OCI-LY1 (cell line): Measurements from ENCODE around the gene L1CAM.

Experiments
- H2AFZ ChIP-seq: fragments of 200-600 bp; sonication (generic), shearing (Covaris generic); 2 replicates; pipeline ENCODE4 v1.6.0; 2014; ENCODE audit warnings: antibody characterized with exemption, mild to moderate bottlenecking, low read length
- H3F3A ChIP-seq: fragments of 200-600 bp; sonication (generic), shearing (Covaris generic); 2 replicates; pipeline ENCODE4 v1.6.0; 2014; ENCODE audit warnings: mild to moderate bottlenecking, antibody characterized with exemption, low read length, moderate library complexity; ENCODE audit not compliant: insufficient read depth
- H3K27ac ChIP-seq: fragments of 200-600 bp; sonication (generic); 2 replicates; pipeline ENCODE4 v1.5.1; 2014; ENCODE audit warnings: low read length, mixed run types, mild to moderate bottlenecking, low read depth; ENCODE audit not compliant: poor library complexity, severe bottlenecking
- H3K27me3 ChIP-seq: fragments of 200-600 bp; sonication (generic); 2 replicates; pipeline ENCODE4 v1.6.0; 2014; ENCODE audit warnings: antibody characterized with exemption, mild to moderate bottlenecking, low read length, moderate library complexity; ENCODE audit not compliant: insufficient read depth
- H3K36me3 ChIP-seq: fragments of 200-600 bp; sonication (generic); 2 replicates; pipeline ENCODE4 v1.6.1; 2014; ENCODE audit warnings: mild to moderate bottlenecking, antibody characterized with exemption, low read length, moderate library complexity, mixed read lengths; ENCODE audit not compliant: insufficient read depth
- H3K4me1 ChIP-seq: fragments of 200-600 bp; sonication (generic); 2 replicates; pipeline ENCODE4 v1.5.1; 2014; ENCODE audit warnings: mild to moderate bottlenecking, low read length, moderate library complexity; ENCODE audit not compliant: insufficient read depth, severe bottlenecking
- H3K4me2 ChIP-seq: fragments of 200-600 bp; sonication (generic), shearing (Covaris generic); 2 replicates; pipeline ENCODE4 v1.6.1; 2014; ENCODE audit warnings: low read length
- H3K4me3 ChIP-seq: fragments of 200-600 bp; sonication (generic); 2 replicates; pipeline ENCODE4 v1.5.1; 2014; ENCODE audit warnings: low read length, low read depth, mild to moderate bottlenecking, mixed read lengths; ENCODE audit not compliant: poor library complexity, severe bottlenecking
- H3K79me2 ChIP-seq: fragments of 200-600 bp; shearing (Covaris generic); 2 replicates; pipeline ENCODE4 v1.6.1; 2016; ENCODE audit warnings: mixed run types, low read length, mixed read lengths; ENCODE audit not compliant: insufficient read depth
- H3K9ac ChIP-seq: fragments of 200-600 bp; sonication (generic), shearing (Covaris generic); 2 replicates; pipeline ENCODE4 v1.6.1; 2014; ENCODE audit warnings: mild to moderate bottlenecking, low read length, mixed read lengths
- H3K9me2 ChIP-seq: fragments of 200-600 bp; sonication (generic), shearing (Covaris generic); 2 replicates; pipeline ENCODE4 v1.6.1; 2014; ENCODE audit warnings: low read depth, mild to moderate bottlenecking, low read length, mixed read lengths
- H3K9me3 ChIP-seq: fragments of 200-600 bp; shearing (Covaris generic); 2 replicates; pipeline ENCODE4 v1.6.1; 2014; ENCODE audit warnings: low read length, mixed read lengths
- H4K20me1 ChIP-seq: fragments of 200-600 bp; sonication (generic), shearing (Covaris generic); 2 replicates; pipeline ENCODE4 v1.6.0; 2016; ENCODE audit warnings: mild to moderate bottlenecking, low read length; ENCODE audit not compliant: insufficient read depth
- EZH2 ChIP-seq: fragments of 200-600 bp; sonication (generic), shearing (Covaris generic); IDR thresholded peaks from 2 replicates; pipeline ENCODE4 v1.8.0; 2017; ENCODE audit warnings: borderline replicate concordance, mixed run types, mild to moderate bottlenecking, antibody characterized with exemption, low read length, moderate library complexity, mixed read lengths
- TF ChIP-seq, protein P1 (sequence below): fragments of 200-600 bp; sonication (generic), shearing (Covaris generic); IDR thresholded peaks from 2 replicates; pipeline ENCODE4 v1.5.1; 2017; ENCODE audit warnings: mild to moderate bottlenecking, antibody characterized with exemption, low read length, moderate library complexity, mixed read lengths

L1CAM gene

DNA sequence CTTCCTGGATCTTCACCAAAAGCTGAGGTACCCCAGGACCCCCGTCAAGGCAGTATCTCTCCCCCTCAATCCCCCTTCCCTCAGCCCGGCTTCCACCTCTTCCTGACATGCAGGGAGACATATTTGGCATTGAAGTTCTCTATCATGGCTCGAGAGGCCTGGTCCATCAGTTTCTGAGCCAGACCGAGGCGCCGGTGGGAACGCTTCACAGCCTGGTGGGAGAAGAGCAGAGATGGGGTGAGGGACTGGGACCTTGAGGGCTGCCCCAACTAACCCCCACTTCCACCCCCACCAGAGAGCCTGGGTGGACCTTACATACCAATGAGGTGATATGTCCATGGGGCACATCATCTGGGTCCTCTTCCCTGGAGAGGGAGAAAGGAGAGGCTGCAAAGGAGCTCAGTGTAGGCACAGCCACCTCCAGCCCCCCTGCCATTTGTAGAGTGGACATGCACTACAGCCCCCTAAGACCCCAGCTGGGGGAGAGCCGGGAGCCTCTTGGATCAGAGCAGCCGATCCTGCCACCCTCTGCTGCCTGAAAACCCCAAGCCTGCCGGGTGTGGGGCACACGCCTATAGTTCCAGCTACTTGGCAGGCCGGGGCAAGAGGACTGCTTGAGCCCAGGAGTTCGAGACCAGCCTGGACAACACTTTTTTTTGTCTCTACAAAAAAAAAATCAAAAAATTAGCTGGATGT is 46.4 kb upstream of the L1CAM start:
- no peaks in the 10 kb centered on the region for H3K27me3 ChIP-seq
- no peak overlapping the region for H3K9ac ChIP-seq
- H3K9me2 ChIP-seq, result no peaks in the 10 kb centered on the region
- peaks cover 27% of the 10 kb centered on the region; the same call in 1 of the 2 replicates for H3K36me3 ChIP-seq
- H3K4me2 ChIP-seq, result no peak overlapping the region
- no peak overlapping the region for H3K27ac ChIP-seq
- no peaks in the 10 kb centered on the region for H3K79me2 ChIP-seq
- TF ChIP-seq, protein P1, sequence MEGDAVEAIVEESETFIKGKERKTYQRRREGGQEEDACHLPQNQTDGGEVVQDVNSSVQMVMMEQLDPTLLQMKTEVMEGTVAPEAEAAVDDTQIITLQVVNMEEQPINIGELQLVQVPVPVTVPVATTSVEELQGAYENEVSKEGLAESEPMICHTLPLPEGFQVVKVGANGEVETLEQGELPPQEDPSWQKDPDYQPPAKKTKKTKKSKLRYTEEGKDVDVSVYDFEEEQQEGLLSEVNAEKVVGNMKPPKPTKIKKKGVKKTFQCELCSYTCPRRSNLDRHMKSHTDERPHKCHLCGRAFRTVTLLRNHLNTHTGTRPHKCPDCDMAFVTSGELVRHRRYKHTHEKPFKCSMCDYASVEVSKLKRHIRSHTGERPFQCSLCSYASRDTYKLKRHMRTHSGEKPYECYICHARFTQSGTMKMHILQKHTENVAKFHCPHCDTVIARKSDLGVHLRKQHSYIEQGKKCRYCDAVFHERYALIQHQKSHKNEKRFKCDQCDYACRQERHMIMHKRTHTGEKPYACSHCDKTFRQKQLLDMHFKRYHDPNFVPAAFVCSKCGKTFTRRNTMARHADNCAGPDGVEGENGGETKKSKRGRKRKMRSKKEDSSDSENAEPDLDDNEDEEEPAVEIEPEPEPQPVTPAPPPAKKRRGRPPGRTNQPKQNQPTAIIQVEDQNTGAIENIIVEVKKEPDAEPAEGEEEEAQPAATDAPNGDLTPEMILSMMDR, result no peak
- TF ChIP-seq EZH2, result no peak
- no peak overlapping the region for H3K4me3 ChIP-seq
- H3K4me1 ChIP-seq, result peaks cover 24% of the 10 kb centered on the region
- H3F3A ChIP-seq, result no peaks in the 10 kb centered on the region
- H4K20me1 ChIP-seq, result no peaks in the 10 kb centered on the region
- no peaks in the 10 kb centered on the region for H3K9me3 ChIP-seq
- no peak overlapping the region for H2AFZ ChIP-seq

DNA sequence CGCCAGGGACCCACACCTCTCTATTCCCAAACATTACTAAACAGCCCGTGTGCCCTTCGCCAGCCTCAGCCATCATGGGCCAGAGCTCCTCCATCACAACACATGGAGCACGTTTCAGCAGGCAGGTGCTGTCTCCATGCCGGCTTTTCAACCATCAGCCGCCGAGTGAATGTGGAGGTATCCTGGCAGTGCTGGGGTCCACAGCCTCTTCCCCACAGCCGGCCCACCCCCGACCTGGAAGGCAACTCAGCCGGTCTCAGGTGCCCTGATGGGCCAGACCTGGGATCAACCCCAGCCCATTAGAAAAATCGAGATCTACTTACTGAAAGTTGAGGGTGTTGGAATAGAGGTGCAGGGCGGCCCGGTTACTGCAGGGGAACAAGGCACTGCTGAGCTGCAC is 45.8 kb upstream of the L1CAM start:
- no peak overlapping the region for H3K4me2 ChIP-seq
- H3F3A ChIP-seq, result no peaks in the 10 kb centered on the region
- no peak overlapping the region for H3K27ac ChIP-seq
- H3K9me2 ChIP-seq, result no peaks in the 10 kb centered on the region
- peaks cover 30% of the 10 kb centered on the region for H3K4me1 ChIP-seq
- H3K4me3 ChIP-seq, result no peak overlapping the region
- H3K9ac ChIP-seq, result no peak overlapping the region
- H3K9me3 ChIP-seq, result no peaks in the 10 kb centered on the region
- H3K79me2 ChIP-seq, result no peaks in the 10 kb centered on the region
- TF ChIP-seq, protein P1, result no peak
- no peak for TF ChIP-seq EZH2
- H4K20me1 ChIP-seq, result no peaks in the 10 kb centered on the region
- H3K27me3 ChIP-seq, result no peaks in the 10 kb centered on the region
- H3K36me3 ChIP-seq, result peaks cover 27% of the 10 kb centered on the region; the same call in 1 of the 2 replicates
- H2AFZ ChIP-seq, result no peak overlapping the region

DNA sequence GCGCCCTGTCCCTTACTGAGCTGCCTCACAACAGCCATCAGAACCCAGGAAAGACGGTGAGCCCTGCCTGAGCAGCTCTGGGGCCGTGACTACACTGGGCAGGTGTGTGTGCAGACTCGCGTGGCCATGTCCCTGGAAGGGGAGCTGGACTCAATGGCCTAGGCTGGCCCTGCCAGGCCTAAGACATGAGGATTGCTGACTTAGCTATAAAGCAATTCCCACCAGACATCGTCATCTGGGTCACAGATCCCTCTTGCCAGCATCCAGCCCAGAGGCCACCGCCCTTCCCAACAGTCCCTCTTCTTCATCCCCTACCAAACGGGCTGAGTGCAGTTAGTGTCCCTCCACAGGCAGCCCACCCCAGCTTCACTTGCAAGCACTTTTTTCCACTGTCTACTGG is 45.2 kb upstream of the L1CAM start:
- no peaks in the 10 kb centered on the region for H3K9me2 ChIP-seq
- H3K27ac ChIP-seq, result no peak overlapping the region
- TF ChIP-seq, protein P1, result no peak
- TF ChIP-seq EZH2, result no peak
- H3K4me2 ChIP-seq, result no peak overlapping the region
- H3K27me3 ChIP-seq, result no peaks in the 10 kb centered on the region
- H2AFZ ChIP-seq, result no peak overlapping the region
- H3K79me2 ChIP-seq, result no peaks in the 10 kb centered on the region
- H3K36me3 ChIP-seq, result peaks cover 27% of the 10 kb centered on the region; the same call in 1 of the 2 replicates
- H3F3A ChIP-seq, result no peaks in the 10 kb centered on the region
- no peaks in the 10 kb centered on the region for H3K9me3 ChIP-seq
- H3K9ac ChIP-seq, result no peak overlapping the region
- H3K4me1 ChIP-seq, result peaks cover 35% of the 10 kb centered on the region
- no peak overlapping the region for H3K4me3 ChIP-seq
- H4K20me1 ChIP-seq, result no peaks in the 10 kb centered on the region
